Measurements from ENCODE around the gene CFAP97D1.

CFAP97D1 gene

DNA sequence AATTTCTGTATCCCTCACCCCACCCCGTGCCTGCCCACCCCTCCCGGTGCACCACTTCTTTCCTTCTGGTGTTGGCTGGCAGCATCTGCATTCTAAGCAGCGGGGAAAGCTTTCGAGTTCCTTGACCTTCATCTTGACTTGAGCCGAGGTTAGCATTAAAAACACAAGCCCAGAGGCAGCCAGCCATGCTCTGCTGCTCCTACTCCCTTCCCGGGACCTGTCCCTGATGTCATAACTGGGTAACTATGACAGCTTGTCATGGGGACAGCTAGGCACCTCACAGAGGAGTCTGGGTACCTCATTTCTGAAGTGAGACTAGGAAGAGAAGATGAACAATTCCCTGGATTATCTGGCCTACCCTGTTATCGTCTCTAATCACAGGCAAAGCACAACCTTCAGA lies at the start of gene CFAP97D1:
TSS of gene CFAP97D1 (plus strand) at position 301 of the 400 bp plus-strand sequence. CDS start at position 329, 28 bp downstream.
- no peak for DNase-seq

DNA sequence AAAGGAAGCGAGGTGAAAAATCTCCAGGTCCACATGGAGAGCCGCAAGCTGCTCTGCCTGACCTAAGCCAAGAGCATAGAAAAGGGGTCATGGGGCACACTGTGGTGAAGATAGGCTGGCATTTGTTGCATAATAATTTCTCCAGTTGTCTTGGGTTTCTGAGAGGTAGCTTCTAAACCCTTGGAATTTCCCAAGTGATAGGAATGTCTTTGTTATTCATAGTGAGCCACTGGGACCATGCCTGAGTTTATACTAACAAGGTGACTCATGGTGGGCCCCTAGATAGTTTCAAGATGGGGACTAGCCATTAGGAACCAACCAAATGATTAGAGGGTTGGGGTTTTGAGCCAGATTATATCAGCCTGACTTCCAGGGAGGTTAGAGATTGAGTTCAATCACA lies 47.3 kb upstream of the CFAP97D1 start:
- DNase-seq = no peak

DNA sequence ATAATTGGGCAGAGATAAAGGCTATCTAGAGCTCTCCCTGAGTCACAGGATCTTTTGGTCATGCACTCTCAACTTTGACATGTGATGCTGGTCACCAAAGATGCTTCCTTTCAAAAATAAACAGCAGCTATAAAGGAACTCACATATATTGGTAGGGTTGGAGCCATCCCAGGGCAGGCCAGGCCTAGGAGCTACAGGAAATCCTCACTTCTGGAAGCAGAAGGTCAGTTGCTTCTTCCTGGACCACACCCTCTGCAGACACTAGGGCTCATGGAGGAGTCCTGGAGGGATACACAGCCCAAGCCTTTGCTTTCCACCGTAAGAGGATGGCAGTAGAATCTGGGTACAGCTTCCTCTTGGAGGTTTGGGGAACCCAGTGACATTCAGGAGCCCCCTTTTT lies 46.3 kb upstream of the CFAP97D1 start:
- no peak for DNase-seq

DNA sequence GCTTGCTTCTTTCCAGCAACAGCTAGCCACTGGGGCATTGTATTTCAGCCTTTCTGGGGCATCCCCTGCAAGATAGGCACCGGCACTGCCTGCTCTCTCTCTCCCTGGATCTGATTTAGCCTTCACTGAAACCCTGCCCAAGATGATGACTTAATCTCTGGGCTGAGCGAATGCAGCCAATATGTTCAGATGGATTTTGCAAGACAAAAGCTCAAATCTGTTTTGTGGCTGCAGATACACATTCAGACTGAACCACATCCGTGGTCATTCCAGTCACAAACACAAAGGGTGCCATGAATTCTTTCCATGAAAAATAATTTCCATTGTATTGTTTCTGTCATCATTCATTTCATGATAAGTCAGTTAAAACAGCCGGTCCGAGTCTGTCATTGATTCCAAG lies 45.9 kb upstream of the CFAP97D1 start:
- no peak for DNase-seq

DNA sequence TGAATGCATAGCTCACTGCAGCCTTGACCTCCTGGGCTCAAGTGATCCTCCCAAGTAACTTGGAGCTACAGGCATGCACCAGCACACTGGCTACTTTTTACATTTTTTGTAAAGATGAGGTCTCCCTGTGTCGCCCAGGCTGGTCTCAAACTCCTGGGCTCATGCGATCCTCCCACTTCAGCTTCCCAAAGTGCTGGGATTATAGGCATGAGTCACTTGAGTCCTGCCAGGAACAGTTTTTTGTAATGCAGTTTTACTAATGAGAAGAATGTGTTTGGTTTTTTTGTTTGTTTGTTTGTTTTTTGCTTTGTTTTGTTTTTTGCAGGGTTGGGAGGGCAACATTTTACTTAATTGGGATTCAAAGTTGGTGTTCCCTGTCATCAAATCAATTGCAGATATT lies 43.8 kb upstream of the CFAP97D1 start:
- no peak for DNase-seq

DNA sequence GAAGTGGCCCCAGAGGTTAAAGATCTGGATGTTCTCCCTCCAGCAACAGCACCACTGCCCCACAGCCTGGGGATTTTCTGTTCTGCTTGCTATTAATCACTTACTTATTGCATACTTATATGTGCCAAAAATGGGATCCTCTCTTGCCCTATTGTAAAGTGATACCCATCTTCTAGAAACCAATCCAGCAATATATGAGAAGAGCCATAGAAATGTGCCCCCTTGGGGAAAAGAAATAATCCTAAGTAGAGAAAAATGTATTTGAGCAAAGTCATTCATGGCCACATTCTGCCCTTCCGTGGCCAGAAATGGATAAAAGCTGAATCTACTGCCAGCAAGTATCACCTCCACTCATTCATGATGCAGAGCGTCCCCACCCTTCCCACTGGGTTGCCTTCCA lies 42.5 kb upstream of the CFAP97D1 start:
- no peak for DNase-seq

DNA sequence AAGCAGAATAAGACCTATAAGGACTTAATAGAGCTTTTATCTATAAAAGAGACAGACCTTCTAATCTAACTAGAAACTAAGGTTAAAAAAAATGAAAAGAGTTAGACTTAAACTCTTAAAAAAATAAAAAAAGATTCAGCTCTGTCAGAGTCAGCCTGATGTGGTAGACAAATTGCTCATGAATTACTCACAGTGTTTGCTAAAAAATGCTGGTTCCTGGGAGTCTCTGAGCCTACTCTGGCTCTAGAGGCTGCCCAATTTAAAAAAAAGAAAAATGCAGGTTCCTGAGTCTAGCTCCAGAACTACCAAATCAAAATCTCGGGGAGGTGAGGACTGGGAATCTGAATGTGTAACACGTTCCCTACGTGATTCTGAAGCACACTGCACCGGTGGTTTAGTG lies 39.7 kb upstream of the CFAP97D1 start:
- no peak for DNase-seq

DNA sequence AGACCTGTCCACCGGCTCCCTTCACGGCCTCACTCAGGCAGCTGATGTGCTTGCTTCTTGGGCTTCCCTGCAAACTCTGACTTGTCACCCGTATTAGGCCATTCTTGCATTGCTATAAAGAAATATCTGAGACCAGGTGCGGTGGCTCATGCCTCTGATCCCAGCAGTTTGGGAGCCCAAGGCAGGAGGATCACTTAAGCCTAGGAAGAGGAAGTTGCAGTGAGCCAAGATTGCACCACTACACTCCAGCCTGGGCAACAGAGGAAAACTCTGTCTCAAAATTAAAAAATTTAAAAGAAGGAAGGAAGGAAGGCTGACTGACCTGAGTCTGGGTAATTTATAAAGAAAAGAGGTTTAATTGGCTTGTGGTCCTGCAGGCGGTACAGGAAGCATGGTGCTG lies 38.6 kb upstream of the CFAP97D1 start:
- DNase-seq = no peak

DNA sequence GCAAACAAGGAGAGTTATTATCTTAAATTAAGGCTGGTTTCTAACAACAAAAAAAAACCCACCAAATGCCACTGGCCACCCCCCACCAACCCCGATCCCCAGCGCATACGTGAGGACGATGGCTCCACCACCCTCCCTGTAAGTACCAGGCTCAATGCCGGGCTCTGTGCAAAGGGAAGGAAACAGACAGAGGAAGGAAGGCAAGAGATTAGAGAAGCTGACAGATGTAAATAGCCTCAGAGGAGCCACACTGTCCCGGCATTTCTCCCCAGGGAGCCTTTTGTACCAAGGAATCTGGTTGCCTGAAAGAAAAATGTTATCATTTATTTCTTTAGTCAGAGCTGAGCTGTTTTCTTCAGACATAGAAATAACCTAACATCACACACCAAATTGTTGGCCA lies 34.7 kb upstream of the CFAP97D1 start:
- DNase-seq = no peak

DNA sequence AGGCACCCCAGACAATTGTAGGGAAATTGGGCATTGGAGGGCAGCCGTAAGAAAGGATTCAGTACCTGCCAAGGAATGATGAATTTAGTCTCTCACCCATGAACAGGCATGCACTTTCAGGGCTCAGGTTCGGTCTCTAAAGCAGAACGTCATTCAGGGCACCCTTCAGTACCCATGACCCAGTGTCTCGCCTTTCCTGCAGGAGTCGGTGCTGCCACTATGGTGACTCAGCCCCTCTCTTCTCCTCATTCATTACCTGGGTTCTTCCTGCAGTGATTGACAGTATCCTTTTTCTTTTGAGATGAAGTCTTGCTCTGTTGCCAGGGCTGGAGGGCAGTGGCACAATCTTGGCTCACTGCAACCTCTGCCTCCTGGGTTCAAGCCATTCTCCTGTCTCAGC lies 30.1 kb upstream of the CFAP97D1 start:
- no peak for DNase-seq

DNA sequence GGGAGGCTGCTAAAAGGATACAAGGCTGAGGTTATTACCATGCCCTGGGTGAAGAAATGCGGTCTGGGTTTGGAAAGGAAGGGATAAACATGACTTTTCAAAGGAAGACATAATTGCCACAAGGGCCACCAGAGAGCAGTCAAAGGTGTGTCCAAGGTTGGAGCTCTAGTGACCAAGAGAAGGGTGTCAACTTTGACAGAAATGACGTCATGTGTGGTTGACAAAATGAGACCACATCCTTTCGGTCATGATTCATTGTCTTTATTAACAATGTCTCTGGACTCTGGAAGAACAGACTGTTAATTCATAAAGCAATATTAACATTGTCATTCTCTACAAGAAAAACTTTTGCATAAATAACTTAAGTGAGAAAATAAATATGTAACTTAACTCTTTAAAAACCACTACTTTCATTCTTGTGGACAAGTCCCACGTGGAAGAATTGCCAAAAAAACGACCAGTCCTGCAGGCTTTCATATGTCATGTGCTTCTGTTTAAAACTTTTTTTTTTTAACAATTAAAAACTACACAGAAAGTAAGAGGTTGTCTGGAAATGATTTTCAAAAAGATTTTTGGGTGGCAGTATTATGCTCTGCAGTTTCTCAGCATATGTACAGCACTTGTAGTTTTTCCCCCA lies 26.6 kb upstream of the CFAP97D1 start:
- DNase-seq = no peak

DNA sequence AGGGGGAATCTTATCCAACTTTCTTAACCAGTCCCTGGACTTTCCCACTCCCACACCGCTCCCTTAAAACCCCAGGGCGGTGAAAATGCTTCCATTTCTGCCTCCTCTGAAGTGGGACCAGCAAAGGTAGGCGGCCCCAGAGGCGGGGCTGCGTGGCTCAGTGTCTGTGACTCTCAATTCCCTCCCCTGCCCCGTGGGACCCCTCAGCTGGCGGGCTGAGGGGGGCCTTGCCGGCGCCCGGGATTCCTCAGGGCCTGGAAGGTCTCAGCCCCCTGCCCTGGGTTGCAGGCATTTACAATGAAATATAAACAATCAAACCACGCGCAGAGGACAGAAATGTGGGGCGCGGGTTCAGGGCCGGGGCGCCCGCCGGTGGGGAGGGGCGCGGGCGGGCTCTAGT lies 25.3 kb upstream of the CFAP97D1 start:
- DNase-seq = no peak

DNA sequence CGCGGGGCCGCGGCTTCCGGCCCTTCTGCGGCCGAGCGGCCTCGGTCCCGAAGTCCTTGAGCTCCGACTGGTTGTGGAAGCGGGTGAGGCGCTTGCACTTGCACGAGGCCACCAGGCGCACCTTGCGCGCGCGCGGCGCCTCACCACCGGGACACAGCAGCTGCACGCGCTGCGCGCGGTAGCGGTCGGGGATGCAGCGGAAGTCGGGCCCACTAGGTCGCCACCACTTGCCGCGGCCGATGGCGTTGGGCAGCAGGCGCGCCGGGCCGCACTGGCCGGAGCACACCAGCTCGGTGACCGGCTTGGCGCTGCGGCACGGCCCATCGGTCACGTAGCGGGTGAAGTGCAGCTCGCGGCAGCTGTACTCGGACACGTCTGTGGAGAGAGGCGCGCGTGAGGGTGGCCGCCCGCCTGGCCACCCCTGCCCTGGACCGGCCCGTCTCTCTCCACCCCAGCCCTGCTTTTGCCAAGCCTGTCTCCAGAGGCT lies 24.8 kb upstream of the CFAP97D1 start:
- no peak for DNase-seq

DNA sequence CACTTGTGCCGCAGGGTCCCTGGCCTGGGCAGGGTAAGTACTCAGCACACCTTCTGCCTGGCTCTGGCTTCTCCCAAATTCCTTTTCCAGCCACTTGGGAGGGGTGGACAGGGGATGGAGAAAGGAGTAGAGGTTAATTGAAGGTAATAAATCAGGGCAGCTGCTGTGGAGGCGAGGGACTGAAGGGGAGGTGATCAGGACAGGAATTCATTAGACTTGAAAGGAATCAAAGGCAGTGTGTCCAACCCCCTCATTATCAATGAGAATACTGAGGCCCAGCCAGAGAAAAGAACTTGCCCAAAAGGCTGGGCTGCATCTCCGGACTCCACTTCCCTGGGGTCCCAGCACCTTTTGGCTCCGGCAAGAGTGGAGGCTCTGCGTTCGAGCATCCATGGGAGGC lies 24.0 kb upstream of the CFAP97D1 start:
- no peak for DNase-seq

DNA sequence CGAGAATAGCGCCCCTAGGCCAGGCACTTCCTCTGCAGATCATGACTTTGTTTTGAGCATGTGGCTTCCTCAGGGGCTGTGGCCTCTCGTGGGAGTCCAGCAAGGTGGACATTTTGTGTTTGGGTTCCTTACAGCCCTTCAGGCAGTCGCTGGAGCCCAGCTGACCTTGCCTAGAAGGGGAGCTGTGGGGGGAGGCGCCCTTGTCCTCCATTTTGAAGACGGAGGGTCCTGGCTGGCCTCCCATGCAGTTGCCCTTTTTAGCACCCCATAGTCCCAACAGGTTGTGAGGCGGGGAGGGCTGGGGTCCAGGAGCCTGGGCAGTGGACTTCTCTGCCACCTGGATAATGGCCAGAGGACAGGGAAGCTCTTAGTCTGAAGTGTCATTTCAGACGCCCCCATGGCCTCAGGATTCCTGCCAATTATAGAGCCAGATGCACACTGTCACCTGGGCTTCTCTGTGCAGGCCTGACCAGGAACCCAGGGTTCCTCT lies 23.0 kb upstream of the CFAP97D1 start:
- no peak for DNase-seq

DNA sequence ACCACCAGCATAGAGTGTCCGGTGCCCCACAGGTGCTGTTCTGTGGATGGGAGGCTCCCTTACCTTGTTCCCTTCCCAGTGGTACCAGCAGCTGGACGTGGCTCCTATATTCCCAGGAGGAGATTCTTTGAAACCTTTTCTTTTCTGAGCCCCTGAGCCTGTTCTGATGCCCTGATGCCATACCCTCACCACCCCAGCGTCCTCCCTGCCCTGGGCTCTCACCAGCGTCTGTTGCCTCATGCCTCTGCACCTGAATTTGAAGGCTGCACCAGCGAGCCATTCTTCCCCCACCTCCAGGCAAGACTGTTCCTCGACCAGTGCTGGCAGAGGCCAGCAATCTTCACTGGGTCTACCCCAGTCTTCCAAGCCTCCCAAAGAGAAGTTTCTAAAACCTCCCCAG lies 22.1 kb upstream of the CFAP97D1 start:
- DNase-seq = no peak

DNA sequence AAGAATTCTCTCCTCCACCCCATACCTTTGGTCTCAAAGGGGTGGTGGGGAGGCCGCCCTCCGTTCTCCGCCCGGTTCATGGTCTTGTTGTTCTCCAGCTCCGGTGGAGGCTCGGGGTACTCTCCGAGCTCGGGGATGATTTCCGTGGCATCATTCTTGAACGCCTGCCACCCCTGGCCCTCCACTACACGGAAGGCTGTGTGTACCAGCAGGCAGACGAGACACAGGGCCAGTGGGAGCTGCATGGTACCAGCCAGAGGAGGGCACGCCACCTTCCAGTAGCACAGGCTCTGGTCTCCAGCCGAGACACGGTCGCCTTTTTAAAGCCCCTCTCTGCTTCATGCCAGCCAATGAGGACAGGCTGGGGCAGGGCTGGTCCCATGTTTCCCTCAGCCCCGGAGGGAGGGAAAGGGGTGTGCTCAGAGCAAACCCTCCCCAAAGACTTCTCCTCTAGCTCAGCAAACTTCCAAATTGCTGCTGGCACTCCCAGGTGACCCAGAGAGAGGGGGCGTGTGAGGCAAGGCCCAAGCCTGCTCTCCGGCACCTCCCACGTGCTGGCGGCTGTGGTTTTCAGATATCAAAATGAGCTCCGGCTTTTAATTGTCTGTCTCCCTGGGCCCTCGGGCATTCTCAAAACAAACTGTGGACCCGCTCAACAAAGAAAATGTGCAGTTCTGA lies 21.6 kb upstream of the CFAP97D1 start, which contains the start of gene SOST:
TSS of gene SOST (minus strand) at position 295 of the 678 bp plus-strand sequence. CDS start at position 245, 50 bp downstream.
- no peak for DNase-seq

DNA sequence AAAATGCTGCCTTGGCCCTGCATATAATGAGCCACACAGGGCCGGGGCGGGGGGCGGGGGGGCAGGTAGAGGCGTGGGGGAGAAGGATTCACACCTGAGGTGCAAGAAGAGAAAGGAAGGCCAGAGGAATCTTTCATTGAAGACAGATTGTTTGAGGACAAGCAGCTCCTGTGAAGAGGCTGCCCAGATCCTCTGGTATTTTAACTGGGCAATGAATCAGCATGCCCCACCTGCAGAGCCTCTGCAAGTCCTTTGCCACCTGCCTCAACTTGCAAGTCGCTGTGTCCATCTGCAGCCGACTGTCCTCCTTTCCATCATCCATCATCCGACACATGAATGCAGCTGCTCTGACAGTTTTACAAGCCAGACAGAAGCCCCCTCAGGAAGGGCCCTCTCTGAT lies 20.4 kb upstream of the CFAP97D1 start:
- DNase-seq = no peak

DNA sequence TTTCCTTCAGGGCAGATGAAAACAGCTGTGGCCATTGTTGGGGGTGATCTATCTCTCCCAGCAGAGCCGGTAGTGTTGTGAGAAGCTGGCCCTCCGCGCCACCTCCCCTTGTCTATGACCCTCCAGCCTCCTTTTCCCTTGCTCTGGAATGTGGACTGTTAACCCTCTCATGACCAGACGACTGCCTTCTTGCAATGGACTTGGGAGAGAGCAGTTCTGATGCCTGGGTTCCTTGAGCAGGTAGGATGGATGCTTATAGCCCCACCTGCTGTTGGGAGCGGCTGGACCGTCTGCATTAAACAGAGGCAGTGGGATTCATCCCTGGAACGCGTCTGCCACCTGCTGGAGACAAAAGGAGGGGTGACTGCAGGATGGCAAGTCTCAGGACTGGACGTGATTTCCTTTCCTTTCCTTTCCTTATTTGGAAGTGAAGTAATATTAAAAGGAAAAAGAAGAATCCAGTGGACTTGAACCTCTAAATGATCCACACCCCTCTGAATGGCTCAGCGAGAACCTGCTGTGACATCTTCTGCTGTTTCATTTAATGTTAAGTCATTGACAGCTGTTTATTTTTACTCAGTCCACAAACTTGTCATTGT lies 19.9 kb upstream of the CFAP97D1 start:
- DNase-seq = peak; percentile 75

DNA sequence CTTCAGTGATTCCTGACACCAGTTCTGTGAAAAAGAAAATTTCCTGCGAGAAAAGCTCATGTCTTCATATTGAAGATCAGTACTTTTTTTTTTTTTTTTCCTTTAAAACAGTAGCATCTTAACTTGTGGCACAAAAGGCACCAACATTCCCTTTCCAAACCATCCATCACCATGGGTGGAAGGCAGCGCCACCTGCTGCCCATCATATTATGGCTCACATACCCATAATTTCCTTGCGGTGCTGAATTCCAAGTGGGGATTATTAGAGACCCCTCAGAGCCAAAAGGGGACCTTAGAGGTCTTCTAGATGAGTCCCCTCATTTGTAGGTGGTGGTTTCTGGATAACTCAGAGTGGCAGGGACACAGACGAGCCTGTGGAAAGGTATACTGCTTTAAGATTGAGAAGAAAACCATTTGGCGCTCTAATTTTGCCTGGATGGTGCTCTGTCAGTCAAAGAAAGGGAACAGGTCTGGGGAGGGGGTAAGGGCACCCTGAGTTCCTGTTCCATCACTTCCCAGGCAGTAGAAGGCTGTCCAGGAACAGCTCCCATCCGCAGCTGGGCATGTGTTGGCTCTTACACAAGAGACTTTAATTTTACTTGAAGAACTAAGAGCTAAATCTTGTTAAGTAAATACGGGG lies 13.7 kb upstream of the CFAP97D1 start:
- DNase-seq = peak; percentile 21

DNA sequence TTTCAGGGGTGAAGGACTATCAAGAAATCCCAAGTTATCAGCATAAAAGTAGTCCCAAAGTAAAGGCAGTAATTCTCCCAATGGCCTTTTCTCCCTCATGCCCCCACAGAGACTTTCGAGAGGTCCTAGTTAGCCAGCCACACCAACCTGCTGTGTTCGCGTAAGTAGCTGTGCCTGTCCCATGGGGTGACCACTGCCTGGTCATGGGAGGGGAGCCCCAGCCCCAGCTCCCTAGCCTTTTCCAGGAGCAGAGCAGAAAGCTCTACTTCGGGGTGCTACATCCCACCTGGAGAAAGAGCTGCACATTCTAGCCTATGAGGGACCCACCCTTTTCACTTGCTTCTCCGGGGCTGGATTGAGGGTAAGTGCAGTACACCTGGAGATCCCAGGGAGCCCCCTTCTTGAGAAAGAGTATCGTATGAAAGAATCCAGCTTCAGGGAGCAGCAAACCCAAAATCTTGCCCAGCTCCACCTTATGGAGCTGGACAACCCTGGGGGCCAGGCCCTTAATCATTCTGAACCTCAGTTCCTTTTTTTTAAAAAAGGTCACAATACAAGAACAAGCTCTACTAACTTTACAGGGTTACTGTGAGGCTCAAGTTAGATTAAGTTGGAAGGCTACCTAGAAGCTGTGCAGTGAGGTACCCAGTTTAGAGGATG lies 13.1 kb upstream of the CFAP97D1 start:
- no peak for DNase-seq

DNA sequence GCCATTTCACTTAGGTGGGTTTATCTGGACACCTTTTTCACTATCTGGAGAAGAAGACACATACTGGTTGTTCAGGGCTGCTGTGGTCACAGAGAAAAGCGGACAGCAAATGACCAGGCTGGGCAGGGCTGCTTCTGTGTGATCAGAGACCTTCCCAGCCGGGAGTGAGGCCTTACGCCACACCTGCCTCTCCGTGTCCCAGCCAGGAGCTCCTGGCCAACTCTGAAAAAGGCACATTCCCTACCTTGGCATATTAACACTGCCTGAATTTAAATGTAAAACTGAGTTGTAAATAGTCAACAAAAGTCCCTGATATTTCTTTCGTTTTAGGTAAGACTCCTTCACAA lies 12.5 kb upstream of the CFAP97D1 start:
- no peak for DNase-seq

DNA sequence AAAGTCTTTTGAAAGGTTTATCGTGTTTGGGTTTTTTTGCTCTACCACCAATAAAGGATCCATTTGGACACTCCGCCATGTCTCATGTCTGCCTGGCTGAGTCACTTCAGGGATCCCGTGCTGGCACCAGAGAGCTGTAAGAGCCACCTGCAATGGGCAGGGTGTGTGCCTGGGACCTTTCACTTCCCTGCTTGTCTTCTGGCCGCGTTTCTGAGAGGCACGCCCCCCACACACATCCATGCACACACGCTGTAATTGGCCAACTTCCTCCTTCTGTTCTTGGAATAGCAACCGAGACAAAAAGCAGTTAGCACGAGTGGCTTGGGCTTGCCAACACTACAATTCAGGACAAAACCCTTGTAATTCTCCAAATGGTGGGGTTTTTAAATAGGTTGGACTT lies 11.9 kb upstream of the CFAP97D1 start:
- no peak for DNase-seq

Measured in activated effector memory CD4-positive, alpha-beta T cell treated with Interleukin-2 at 50 U/mL for 16 hours (primary cell).